HepG2 (cell line): ENCODE results near the gene CLDN20. TPM values are rescaled to one million over a fixed set of nuclear protein-coding genes. Genes with fewer than 3 reads are reported as not detected.

ENCODE experiments used
- ARNTL ChIP-seq: sonication (generic); formaldehyde crosslinking; IDR thresholded peaks from 2 replicates; pipeline ENCODE4 v1.4.0; 2020; ENCODE audit warnings: mild to moderate bottlenecking, missing genetic modification reagents
- CCAR2 ChIP-seq: fragments of 200-400 bp; formaldehyde crosslinking; optimal IDR thresholded peaks from 2 replicates; pipeline ENCODE3; 2018; ENCODE audit warnings: low read depth, mild to moderate bottlenecking, low read length, moderate library complexity
- DNMT1 ChIP-seq: sonication (generic); formaldehyde crosslinking; IDR thresholded peaks from 2 replicates; pipeline ENCODE4 v1.5.1; 2020; ENCODE audit warnings: mild to moderate bottlenecking, missing genetic modification reagents
- GABPA ChIP-seq, 2 experiments: IDR thresholded peaks; 2 replicates each; pipeline ENCODE4 v1.6.1; 2011 to 2016; ENCODE audit warnings: low read depth in 2 of 2, low read length in 1 of 2, missing biosample characterization in 1 of 2, missing genetic modification characterization in 1 of 2
- GFI1 ChIP-seq: sonication (generic); formaldehyde crosslinking; IDR thresholded peaks from 2 replicates; pipeline ENCODE4 v1.5.0; 2020; ENCODE audit warnings: missing genetic modification reagents, mild to moderate bottlenecking, borderline replicate concordance
- MXI1 ChIP-seq: IDR thresholded peaks from 3 replicates; pipeline ENCODE4 v1.6.1; 2012; ENCODE audit warnings: low read depth, low read length, inconsistent platforms, borderline replicate concordance
- NFE2L1 ChIP-seq: sonication (generic); formaldehyde crosslinking; IDR thresholded peaks from 2 replicates; pipeline ENCODE4 v1.4.0; 2020; ENCODE audit warnings: missing genetic modification reagents, mild to moderate bottlenecking, borderline replicate concordance
- NFE2L2 ChIP-seq: fragments of 150-350 bp; IDR thresholded peaks from 2 replicates; pipeline ENCODE4 v1.6.1; 2014; ENCODE audit warnings: low read length
- PAX8 ChIP-seq: sonication (generic); formaldehyde crosslinking; IDR thresholded peaks from 2 replicates; pipeline ENCODE4 v1.8.0; 2022; ENCODE audit warnings: mild to moderate bottlenecking, missing genetic modification reagents, borderline replicate concordance
- PHF8 ChIP-seq: sonication (generic); formaldehyde crosslinking; IDR thresholded peaks from 2 replicates; pipeline ENCODE4 v1.5.0; 2020; ENCODE audit warnings: missing genetic modification reagents
- RBM22 ChIP-seq: fragments of 200-400 bp; formaldehyde crosslinking; optimal IDR thresholded peaks from 2 replicates; pipeline ENCODE3; 2017; ENCODE audit warnings: mild to moderate bottlenecking, low read length, moderate library complexity
- SNRNP70 ChIP-seq: fragments of 200-400 bp; formaldehyde crosslinking; IDR thresholded peaks from 2 replicates; pipeline ENCODE4 v1.6.1; 2017; ENCODE audit warnings: mild to moderate bottlenecking, low read depth, low read length, moderate library complexity
- U2AF1 ChIP-seq: fragments of 200-400 bp; formaldehyde crosslinking; optimal IDR thresholded peaks from 2 replicates; pipeline ENCODE3; 2017; ENCODE audit warnings: mild to moderate bottlenecking, low read depth, low read length
- ZC3H13 ChIP-seq: sonication (generic); formaldehyde crosslinking; IDR thresholded peaks from 2 replicates; pipeline ENCODE4 v1.8.1; 2023; ENCODE audit warnings: mild to moderate bottlenecking, missing genetic modification reagents, moderate library complexity
- ZEB1 ChIP-seq: IDR thresholded peaks from 2 replicates; pipeline ENCODE4 v1.6.1; 2012; ENCODE audit warnings: mild to moderate bottlenecking, low read depth, inconsistent platforms; ENCODE audit not compliant: insufficient replicate concordance
- ZNF138 ChIP-seq: sonication (generic); formaldehyde crosslinking; IDR thresholded peaks from 2 replicates; pipeline ENCODE4 v1.5.0; 2020; ENCODE audit warnings: mild to moderate bottlenecking, low read depth, missing genetic modification reagents
- ZNF619 ChIP-seq: sonication (generic); formaldehyde crosslinking; IDR thresholded peaks from 2 replicates; pipeline ENCODE4 v1.4.0; 2020; ENCODE audit warnings: mild to moderate bottlenecking, missing genetic modification reagents
- ZNF672 ChIP-seq: sonication (generic); formaldehyde crosslinking; IDR thresholded peaks from 2 replicates; pipeline ENCODE4 v1.8.1; 2022; ENCODE audit warnings: missing genetic modification reagents
- ZNF761 ChIP-seq: sonication (generic); formaldehyde crosslinking; conservative IDR thresholded peaks from 2 replicates; pipeline ENCODE4 v1.4.0; 2020; ENCODE audit warnings: mild to moderate bottlenecking, missing genetic modification reagents
- ZNF781 ChIP-seq: sonication (generic); formaldehyde crosslinking; IDR thresholded peaks from 2 replicates; pipeline ENCODE4 v1.5.1; 2020; ENCODE audit warnings: borderline replicate concordance, mild to moderate bottlenecking, missing genetic modification reagents; ENCODE audit errors: not compliant biosample characterization
- polyA plus RNA-seq, 8 experiments: library from polyadenylated mRNA; depleted of rRNA in 3 of 8; stranded (reverse) in 7 of 8; unstranded in 1 of 8; fragments of >200 nt; fragmentation: Illumina TruSeq in 4 of 8; extraction: Trizol in 4 of 8; gene quantifications; 2 replicates each; pipeline versions ENCODE4 v1.2.1 to v1.2.3, GENCODE V29; 2011 to 2016; ENCODE audit warnings: low read depth in 4 of 8, missing spikeins in 1 of 8, mixed read lengths in 1 of 8; ENCODE audit not compliant: insufficient read depth in 1 of 8
- total RNA-seq, 5 experiments: library from RNA; depleted of rRNA; stranded (reverse); fragments of >200 nt; fragmentation: Illumina TruSeq; extraction: Trizol; gene quantifications; 2 replicates each; pipeline ENCODE4 v1.2.3, GENCODE V29; 2016; ENCODE audit warnings: low read depth in 1 of 5
- TF ChIP-seq, protein P1 (sequence below): fragments of 450-650 bp; IDR thresholded peaks from 2 replicates; pipeline ENCODE4 v1.6.1; 2017
- TF ChIP-seq, protein P2 (sequence below): IDR thresholded peaks from 2 replicates; pipeline ENCODE4 v1.6.1; 2016; ENCODE audit warnings: control low read depth
- TF ChIP-seq, protein P3 (sequence below): sonication (generic); formaldehyde crosslinking; IDR thresholded peaks from 2 replicates; pipeline ENCODE4 v1.4.0; 2020; ENCODE audit warnings: missing genetic modification reagents, borderline replicate concordance
- TF ChIP-seq, protein P4 (sequence below): sonication (generic); formaldehyde crosslinking; IDR thresholded peaks from 2 replicates; pipeline ENCODE4 v1.5.0; 2020; ENCODE audit warnings: missing genetic modification reagents
- TF ChIP-seq, protein P5 (sequence below): sonication (generic); formaldehyde crosslinking; IDR thresholded peaks from 2 replicates; pipeline ENCODE4 v1.8.0; 2022; ENCODE audit warnings: mild to moderate bottlenecking, missing genetic modification reagents, moderate library complexity

The CLDN20 gene
- total and polyA plus RNA-seq, 2 of the 13 experiments (the other 11 are each of a cell fraction or from before 2014, with no cell fraction given), result not detected

DNA sequence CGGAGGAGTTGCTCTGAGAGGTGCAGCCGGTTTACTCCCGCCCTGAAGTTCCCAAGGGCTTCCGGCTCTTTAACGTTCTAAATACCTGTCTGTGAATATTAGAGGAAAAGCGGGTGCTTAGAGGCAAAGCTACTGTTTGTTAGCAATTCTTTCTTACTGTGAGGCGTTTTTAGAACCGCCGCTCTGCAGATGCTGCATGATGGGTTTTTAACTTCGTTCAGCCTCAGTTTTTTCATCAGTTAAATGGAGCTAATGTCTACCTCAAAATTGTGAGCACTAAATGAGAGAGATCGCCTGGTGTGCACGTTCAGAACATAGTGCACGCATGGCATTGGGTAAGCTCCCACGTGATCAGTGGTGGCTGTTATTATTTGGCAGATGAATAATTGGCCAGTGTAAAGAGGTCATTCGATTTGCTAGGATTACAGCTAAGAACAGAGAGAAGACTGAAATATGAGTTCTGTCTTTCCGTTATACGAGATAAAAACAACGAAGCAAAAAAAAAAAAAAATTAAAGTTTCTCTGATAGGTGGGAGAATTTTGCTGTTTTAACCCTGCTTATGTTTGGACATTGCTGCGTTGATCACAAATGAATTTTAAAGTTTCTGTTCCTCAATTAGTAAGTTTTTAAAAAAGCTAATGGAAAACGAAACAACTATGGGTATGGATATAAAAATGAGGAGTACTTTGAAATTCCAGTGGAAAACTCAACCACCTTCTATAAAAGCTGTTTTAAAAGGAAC is 51.1 kb downstream of the CLDN20 start (continued):
- TF ChIP-seq ZNF781 (CRISPR knock-in tag) (peak; percentile 24), ZNF761 (CRISPR knock-in tag) (no peak), MXI1 (no peak; the same call in 2 of the 3 replicates), CCAR2 (no peak), DNMT1 (CRISPR knock-in tag) (no peak), ARNTL (CRISPR knock-in tag) (peak; percentile 98), ZNF138 (CRISPR knock-in tag) (no peak), GFI1 (CRISPR knock-in tag) (peak; percentile 81; the same call in 1 of the 2 replicates), ZNF619 (no peak), ZC3H13 (CRISPR knock-in tag) (no peak), PAX8 (CRISPR knock-in tag) (no peak), GABPA (IDR thresholded peaks at IDR 0.05; ENCODE audit: low read depth, low read length) (no peak), GABPA (CRISPR knock-in tag; IDR thresholded peaks at IDR 0.05; ENCODE audit: low read depth) (peak; percentile 79), ZNF672 (CRISPR knock-in tag) (no peak), ZEB1 (peak; percentile 87), NFE2L1 (CRISPR knock-in tag) (no peak), RBM22 (no peak), SNRNP70 (no peak), PHF8 (CRISPR knock-in tag) (no peak), U2AF1 (no peak), NFE2L2 (no peak)
- TF ChIP-seq, protein P1, sequence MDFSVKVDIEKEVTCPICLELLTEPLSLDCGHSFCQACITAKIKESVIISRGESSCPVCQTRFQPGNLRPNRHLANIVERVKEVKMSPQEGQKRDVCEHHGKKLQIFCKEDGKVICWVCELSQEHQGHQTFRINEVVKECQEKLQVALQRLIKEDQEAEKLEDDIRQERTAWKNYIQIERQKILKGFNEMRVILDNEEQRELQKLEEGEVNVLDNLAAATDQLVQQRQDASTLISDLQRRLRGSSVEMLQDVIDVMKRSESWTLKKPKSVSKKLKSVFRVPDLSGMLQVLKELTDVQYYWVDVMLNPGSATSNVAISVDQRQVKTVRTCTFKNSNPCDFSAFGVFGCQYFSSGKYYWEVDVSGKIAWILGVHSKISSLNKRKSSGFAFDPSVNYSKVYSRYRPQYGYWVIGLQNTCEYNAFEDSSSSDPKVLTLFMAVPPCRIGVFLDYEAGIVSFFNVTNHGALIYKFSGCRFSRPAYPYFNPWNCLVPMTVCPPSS, result no peak
- TF ChIP-seq, protein P2, sequence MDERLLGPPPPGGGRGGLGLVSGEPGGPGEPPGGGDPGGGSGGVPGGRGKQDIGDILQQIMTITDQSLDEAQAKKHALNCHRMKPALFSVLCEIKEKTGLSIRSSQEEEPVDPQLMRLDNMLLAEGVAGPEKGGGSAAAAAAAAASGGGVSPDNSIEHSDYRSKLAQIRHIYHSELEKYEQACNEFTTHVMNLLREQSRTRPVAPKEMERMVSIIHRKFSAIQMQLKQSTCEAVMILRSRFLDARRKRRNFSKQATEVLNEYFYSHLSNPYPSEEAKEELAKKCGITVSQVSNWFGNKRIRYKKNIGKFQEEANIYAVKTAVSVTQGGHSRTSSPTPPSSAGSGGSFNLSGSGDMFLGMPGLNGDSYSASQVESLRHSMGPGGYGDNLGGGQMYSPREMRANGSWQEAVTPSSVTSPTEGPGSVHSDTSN, result no peak
- TF ChIP-seq, protein P3, sequence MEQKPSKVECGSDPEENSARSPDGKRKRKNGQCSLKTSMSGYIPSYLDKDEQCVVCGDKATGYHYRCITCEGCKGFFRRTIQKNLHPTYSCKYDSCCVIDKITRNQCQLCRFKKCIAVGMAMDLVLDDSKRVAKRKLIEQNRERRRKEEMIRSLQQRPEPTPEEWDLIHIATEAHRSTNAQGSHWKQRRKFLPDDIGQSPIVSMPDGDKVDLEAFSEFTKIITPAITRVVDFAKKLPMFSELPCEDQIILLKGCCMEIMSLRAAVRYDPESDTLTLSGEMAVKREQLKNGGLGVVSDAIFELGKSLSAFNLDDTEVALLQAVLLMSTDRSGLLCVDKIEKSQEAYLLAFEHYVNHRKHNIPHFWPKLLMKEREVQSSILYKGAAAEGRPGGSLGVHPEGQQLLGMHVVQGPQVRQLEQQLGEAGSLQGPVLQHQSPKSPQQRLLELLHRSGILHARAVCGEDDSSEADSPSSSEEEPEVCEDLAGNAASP (CRISPR knock-in tag), result peak; percentile 54; the same call in 1 of the 2 replicates
- TF ChIP-seq, protein P4, sequence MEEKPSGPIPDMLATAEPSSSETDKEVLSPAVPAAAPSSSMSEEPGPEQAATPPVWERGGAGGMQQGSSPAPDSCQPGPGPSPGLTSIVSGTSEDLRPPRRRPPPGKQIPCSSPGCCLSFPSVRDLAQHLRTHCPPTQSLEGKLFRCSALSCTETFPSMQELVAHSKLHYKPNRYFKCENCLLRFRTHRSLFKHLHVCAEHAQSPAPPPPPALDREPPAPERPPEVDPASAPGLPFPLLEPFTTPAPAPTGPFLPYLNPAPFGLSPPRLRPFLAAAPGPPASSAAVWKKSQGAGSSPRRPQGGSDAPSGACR (CRISPR knock-in tag), result peak; percentile 20; the same call in 1 of the 2 replicates
- TF ChIP-seq, protein P5, sequence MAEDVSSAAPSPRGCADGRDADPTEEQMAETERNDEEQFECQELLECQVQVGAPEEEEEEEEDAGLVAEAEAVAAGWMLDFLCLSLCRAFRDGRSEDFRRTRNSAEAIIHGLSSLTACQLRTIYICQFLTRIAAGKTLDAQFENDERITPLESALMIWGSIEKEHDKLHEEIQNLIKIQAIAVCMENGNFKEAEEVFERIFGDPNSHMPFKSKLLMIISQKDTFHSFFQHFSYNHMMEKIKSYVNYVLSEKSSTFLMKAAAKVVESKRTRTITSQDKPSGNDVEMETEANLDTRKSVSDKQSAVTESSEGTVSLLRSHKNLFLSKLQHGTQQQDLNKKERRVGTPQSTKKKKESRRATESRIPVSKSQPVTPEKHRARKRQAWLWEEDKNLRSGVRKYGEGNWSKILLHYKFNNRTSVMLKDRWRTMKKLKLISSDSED (CRISPR knock-in tag), result 0 out of 2 replicates have a peak, but pooled peaks have one; percentile 49
